Middle frontal gyrus (tissue), 1 donor: ENCODE measurements around the gene TGFBR3L.
"Not testable (repeated sequence)": the region's sequence is repeated elsewhere in the genome, so short reads cannot be mapped to it uniquely, and the experiment has no call there.

Experiments used
- DNase-seq: peaks from one replicate; pipeline ENCODE4 v3.0.0-alpha.2; 2015; ENCODE audit warnings: low spot score; ENCODE audit errors: extremely low spot score

The TGFBR3L gene

GRCh38 chr19:7879111-7879807, 35.4 kb upstream of the TGFBR3L start:
- DNase-seq: no peak

GRCh38 chr19:7879836-7880235, 34.8 kb upstream of the TGFBR3L start:
- DNase-seq: no peak

DNA sequence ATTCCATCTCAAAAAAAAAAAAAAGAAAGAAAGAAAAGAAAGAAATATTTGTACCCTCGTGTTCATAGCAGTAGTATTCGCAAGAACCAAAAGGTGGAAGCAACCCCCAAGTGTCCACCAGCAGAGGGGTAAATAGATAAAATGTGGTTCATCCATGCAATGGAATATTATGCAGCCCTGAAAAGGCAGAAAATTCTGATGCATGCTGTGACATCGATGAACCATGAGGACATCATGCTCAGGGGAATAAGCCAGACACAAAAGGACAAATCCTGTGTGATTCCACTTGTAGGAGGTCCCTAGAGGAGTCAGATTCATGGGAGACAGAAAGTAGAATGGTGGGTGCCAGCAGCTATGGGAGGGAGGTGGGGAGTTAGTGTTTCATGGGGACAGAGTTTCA, 32.7 kb upstream of the TGFBR3L start:
- DNase-seq: no peak

DNA sequence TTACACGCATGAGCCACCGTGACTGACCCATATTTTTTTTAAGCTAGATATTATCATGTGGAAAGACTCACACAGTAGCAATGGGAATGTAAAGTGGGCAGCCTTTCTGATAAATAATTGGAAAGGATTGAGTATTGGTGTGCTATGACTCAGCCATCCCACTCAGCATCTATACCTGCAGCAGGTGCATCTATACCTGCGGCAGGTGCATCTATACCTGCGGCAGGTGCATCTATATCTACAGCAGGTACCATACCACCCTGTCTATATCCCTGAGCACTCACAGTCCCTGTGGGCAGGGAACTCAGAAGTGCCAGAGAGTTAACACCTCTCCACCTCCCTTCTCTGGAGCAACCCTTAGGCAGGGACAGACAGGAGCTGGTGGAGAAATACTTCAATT, 31.5 kb upstream of the TGFBR3L start:
- no peak for DNase-seq

DNA sequence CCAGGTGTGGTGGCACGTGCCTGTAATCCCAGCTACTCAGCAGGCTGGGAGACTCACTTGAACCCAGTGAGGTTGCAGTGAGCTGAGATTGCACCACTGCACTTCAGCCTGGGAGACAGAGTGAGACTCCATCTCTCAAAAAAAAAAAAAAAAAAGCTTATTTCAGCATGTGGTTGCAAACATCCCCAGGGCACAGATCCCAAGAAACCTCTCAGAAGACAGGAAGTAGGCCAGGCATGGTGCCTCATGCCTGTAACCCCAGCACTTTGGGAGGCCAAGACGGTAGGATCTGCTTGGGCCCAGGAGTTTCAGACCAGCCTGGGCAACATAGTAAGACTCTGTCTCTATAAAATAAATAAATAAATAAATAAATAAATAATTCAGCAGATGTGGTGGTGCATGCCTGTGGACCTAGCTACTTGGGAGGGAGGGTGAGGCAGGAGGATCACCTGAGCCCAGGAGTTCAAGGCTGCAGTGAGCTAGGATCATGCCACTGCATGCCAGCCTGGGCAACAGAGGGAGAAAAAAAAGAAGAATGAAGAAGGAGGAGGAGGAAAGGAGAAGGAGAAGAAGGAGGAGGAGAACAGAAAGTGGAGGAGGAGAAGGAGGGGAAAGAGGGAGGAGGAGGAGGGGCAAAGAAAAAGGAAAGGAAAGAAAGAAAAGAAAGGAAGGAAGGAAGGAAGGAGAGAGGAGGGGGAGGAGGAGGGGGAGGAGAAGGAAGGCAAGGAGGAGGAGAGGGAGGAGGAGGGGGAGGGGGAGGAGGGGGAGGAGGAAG, 30.6 kb upstream of the TGFBR3L start:
- no peak for DNase-seq

DNA sequence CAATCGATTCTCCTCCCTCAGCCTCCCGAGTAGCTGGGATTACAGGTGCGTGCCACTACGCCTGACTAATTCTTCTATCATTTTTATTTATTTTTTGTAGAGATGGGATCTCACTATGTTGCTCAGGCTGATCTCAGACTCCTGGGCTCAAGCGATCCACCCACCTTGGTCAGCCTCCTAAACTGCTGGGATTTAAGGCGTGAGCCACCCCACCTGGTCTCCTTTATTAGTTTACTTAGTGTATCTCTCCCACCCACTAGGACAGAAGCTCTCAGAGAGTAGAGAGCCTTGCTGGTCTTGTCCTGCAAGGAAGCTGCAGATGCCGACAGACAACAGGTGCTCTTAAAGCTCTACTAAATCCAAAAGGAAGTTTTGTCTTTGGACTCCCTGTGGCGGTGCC, 28.8 kb upstream of the TGFBR3L start:
- no peak for DNase-seq

- no peak for DNase-seq
Measured at GRCh38 chr19:7887408-7888144, 27.1 kb upstream of the TGFBR3L start.

DNA sequence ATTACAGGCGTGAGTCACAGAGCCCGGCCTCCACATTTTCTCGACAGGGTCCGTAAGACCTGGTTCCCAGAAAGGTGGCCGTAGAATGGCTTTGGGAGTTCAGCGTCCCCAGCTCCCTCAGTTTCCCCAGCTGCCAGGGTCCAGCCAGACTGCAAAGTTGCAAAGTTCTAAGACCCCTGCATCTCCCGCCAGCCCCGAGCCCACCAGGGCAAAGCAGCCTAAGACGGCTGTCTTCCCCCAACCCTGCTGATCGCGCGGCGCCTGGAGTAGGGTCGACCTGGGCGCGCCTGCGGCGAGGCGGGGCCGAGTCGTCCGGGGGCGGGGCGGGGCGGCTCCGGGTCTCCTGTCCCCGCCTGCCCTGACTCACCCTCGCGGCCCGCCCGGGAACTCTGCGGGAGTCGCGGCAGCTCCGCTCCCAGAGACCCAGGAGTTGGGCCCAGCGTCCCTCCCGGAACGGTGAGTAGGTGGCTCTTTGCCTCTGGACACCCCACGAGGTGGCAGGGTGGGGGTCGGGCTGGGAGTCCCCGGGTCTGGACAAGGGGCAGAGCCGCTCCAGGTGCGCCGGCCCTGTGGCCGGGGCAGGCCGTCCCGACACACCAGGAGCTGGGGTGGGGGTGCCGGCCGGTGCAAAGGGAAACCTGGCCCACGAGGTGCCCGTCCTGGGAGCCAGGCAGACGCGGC, 26.3 kb upstream of the TGFBR3L start, which contains the start of gene LRRC8E:
TSS of gene LRRC8E (plus strand) at position 366 of the 681 bp plus-strand sequence. CDS start 7,094 bp downstream, outside the sequence.
- no peak for DNase-seq

GRCh38 chr19:7888826-7889217, 25.8 kb upstream of the TGFBR3L start:
- no peak for DNase-seq

GRCh38 chr19:7893362-7894101, 21.1 kb upstream of the TGFBR3L start:
- DNase-seq: not testable (repeated sequence)

- no peak for DNase-seq
Measured at GRCh38 chr19:7894612-7895309, 19.9 kb upstream of the TGFBR3L start.

- no peak for DNase-seq
Measured at GRCh38 chr19:7895565-7895964, 19.1 kb upstream of the TGFBR3L start.

DNA sequence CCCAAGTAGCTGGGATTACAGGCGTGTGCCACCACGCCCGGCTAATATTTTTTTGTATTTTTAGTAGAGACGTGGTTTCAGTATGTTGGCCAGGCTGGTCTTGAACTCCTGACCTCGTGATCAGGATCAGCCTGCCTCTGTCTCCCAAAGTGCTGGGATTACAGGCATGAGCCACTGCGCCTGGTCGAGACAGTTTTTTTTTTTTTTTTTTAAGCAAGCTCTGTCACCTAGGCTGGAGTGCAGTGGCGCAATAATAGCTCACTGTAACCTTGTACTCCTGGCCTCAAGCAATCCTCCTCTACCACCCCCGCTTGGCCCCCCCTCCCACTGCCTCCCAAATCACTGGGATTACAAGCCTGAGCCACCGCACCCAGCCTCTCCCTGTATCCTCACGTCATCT, 17.3 kb upstream of the TGFBR3L start:
- DNase-seq: no peak

DNA sequence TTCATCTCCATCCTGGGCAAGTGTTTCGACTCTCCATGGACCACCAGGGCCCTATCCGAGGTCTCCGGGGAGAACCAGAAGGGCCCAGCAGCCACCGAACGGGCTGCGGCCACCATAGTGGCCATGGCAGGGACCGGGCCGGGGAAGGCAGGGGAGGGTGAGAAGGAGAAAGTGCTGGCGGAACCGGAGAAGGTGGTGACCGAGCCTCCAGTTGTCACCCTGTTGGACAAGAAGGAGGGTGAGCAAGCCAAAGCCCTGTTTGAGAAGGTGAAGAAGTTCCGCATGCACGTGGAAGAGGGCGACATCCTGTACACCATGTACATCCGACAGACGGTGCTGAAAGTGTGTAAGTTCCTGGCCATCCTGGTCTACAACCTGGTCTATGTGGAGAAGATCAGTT, 15.7 kb upstream of the TGFBR3L start:
- DNase-seq: no peak

DNA sequence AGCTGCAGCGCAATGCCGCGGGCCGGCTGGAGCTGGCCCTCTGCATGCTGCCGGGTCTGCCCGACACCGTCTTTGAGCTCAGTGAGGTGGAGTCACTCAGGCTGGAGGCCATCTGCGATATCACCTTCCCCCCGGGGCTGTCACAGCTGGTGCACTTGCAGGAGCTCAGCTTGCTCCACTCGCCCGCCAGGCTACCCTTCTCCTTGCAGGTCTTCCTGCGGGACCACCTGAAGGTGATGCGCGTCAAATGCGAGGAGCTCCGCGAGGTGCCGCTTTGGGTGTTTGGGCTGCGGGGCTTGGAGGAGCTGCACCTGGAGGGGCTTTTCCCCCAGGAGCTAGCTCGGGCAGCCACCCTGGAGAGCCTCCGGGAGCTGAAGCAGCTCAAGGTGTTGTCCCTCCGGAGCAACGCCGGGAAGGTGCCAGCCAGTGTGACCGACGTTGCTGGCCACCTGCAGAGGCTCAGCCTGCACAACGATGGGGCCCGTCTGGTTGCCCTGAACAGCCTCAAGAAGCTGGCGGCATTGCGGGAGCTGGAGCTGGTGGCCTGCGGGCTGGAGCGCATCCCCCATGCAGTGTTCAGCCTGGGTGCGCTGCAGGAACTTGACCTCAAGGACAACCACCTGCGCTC, 14.8 kb upstream of the TGFBR3L start:
- DNase-seq: no peak

DNA sequence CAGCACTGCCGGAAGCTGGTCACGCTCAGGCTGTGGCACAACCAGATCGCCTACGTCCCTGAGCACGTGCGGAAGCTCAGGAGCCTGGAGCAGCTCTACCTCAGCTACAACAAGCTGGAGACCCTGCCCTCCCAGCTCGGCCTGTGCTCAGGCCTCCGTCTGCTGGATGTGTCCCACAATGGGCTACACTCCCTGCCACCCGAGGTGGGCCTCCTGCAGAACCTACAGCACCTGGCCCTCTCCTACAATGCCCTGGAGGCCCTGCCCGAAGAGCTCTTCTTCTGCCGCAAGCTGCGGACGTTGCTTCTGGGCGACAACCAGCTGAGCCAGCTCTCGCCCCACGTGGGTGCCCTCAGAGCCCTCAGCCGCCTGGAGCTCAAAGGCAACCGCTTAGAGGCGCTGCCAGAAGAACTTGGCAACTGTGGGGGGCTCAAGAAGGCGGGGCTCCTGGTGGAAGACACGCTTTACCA, 14.2 kb upstream of the TGFBR3L start:
- DNase-seq: no peak

- no peak for DNase-seq
Measured at GRCh38 chr19:7900931-7901330, 13.7 kb upstream of the TGFBR3L start.

DNA sequence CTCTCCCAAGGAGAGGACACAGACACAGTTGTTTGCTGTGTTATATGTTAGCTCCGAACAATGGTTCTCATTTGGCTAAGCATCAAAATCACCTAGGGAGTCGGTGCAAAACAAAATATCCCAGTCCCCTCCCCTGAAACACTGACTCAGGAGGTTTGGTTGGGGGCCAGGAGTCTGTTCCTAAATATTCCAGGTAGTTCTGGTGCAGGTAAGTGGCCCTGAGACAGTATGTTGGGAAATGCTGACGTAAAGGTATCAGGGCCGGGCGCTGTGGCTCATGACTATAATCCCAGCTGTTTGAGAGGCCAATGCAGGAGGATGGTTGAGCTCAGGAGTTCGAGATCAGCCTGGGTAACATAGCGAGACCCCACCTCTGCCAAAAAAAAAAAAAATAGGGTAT, 13.3 kb upstream of the TGFBR3L start:
- no peak for DNase-seq

GRCh38 chr19:7902796-7903243, 11.8 kb upstream of the TGFBR3L start:
- DNase-seq: no peak
